Skin of body (tissue), 2 donors: ENCODE measurements around the gene FGB. TPM values are rescaled to one million over a fixed set of nuclear protein-coding genes. Genes with fewer than 3 reads are reported as not detected.
"Not testable (repeated sequence)": the region's sequence is repeated elsewhere in the genome, so short reads cannot be mapped to it uniquely, and the experiment has no call there.

ENCODE experiments used
- DNase-seq: peaks from one replicate; lab custom pipeline; 2025; lab: John Stamatoyannopoulos, UW
- total RNA-seq: library from RNA; depleted of rRNA; stranded (reverse); fragments of >200 nt; gene quantifications from one replicate; pipeline ENCODE4 v1.2.3, GENCODE V29; 2014

Gene FGB
- total RNA-seq, 1 donor from 2014 or later: not detected

DNA sequence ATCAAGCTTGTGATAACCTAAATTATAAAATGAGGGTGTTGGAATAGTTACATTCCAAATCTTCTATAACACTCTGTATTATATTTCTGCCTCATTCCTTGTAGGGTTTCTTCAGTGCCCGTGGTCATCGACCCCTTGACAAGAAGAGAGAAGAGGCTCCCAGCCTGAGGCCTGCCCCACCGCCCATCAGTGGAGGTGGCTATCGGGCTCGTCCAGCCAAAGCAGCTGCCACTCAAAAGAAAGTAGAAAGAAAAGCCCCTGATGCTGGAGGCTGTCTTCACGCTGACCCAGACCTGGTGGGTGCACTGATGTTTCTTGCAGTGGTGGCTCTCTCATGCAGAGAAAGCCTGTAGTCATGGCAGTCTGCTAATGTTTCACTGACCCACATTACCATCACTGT, 2.9 kb downstream of the FGB start:
- no peak for DNase-seq

DNA sequence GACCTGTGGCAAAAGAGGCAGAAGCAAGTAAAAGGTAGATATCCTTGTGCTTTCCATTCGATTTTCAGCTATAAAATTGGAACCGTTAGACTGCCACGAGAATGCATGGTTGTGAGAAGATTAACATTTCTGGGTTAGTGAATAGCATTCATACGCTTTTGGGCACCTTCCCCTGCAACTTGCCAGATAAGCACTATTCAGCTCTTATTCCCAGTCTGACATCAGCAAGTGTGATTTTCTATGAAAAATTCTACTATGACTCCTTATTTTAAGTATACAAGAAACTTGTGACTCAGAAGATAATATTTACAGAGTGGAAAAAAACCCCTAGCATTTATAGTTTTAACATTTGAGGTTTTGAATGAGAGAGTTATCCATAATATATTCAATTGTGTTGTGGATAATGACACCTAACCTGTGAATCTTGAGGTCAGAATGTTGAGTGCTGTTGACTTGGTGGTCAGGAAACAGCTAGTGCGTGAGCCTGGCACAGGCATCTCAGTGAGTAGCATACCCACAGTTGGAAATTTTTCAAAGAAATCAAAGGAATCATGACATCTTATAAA, 3.9 kb downstream of the FGB start:
- DNase-seq: no peak

DNA sequence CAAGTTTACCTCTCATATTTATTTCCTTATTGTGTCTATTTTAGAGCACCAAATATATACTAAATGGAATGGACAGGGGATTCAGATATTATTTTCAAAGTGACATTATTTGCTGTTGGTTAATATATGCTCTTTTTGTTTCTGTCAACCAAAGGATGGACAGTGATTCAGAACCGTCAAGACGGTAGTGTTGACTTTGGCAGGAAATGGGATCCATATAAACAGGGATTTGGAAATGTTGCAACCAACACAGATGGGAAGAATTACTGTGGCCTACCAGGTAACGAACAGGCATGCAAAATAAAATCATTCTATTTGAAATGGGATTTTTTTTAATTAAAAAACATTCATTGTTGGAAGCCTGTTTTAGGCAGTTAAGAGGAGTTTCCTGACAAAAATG, 6.2 kb downstream of the FGB start:
- no peak for DNase-seq

DNA sequence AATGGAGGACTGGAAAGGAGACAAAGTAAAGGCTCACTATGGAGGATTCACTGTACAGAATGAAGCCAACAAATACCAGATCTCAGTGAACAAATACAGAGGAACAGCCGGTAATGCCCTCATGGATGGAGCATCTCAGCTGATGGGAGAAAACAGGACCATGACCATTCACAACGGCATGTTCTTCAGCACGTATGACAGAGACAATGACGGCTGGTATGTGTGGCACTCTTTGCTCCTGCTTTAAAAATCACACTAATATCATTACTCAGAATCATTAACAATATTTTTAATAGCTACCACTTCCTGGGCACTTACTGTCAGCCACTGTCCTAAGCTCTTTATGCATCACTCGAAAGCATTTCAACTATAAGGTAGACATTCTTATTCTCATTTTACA, 6.8 kb downstream of the FGB start:
- no peak for DNase-seq

DNA sequence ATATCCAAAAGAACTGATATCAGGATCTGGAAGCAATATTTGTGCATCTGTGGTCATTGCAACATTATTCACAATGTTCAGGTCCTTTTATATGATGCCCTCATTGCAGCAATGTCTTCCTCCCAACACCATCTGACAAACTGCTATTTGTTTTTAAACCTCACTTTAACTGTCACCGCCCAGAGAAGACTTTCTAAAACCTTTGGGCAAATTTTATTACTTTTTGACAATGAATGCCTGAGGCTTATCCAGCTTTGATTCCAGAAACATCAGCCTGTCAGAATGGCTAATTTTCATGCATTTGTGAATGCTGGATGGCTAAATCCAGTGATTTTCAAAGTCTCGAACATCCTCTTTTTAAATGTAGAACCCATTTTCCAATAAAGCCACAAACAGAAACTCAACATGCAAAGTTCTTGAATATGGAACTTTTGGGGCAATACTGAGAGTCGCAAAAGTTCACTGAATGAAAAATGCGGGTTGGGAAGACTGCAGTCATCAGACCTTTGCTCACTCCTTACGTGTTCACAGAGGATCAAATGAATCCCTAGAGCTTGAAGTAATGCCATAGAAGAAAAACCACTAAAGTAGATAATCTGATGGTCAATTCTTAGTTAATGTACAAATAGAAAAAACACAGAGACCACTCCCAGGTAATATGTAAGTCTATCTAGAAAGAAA, 10.5 kb downstream of the FGB start:
- DNase-seq: no peak

DNA sequence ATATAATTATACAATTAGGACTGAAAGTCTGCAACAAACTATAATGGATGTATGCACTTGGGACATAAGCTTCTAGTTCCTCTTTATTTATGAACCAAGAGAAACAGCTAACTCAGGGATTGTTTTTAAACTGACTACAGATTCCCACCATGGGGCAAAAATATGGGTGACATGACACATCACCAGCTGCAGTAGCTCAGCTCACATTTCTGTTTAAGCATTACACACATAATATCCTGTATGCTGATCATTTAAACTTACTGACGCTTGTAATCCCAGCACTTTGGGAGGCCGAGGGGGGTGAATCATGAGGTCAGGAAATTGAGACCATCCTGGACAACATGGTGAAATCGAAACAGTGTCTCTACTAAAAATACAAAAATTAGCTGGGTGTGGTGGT, 11.5 kb downstream of the FGB start:
- no peak for DNase-seq

DNA sequence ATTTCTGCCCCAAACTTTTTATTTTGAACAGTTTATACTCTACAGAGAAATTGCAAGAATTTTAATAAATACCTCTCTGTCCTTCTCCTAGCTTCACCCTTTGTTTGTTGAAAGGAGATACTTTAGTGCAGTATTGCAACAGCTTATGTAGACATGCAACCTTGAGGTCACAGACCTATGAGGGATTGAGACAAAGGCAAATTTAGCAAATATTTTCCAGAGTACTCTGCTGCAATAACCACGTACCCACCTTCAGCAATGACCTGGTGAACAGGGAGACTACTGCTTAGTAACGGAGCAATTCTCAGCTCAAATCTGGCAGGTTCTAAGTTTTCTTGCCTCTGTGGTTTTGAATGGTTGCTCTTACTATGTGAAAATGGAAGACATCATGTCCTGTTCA, 14.5 kb downstream of the FGB start:
- DNase-seq: no peak

DNA sequence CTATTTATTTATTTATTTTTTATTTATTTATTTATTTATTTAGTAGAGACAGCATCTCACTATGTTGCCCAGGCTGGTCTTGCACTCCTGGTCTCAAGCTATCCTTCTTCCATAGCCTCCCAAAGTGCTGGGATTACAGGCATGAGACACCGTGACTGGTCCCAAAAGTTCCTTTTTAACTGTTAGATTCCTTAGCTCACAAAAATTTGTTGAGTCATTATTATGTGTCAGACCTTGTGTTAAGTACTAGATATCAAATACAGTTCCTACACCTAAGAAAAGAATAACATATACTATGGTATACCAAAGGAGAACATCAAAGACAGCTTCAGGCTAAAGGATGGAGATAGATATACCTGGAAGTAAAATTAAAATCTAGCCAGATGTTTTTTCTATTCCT, 16.1 kb downstream of the FGB start:
- DNase-seq: no peak

DNA sequence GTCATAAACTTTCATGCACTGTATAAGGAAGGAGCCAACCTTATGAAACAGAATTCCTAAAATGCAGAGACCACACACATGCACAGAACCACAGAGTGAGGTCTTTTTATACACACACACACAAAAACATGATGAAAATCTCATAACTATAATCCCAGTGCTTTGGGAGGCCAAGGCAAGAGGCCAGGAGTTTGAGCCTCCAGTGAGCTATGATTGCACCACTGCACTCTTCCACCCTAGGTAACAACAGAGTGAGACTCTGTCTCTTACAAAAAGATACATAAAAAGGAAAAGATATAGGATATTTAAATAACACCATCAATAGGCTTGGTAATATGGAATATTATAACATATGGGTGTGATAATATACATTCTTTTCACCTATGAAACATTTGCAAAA, 17.1 kb downstream of the FGB start:
- DNase-seq: no peak

DNA sequence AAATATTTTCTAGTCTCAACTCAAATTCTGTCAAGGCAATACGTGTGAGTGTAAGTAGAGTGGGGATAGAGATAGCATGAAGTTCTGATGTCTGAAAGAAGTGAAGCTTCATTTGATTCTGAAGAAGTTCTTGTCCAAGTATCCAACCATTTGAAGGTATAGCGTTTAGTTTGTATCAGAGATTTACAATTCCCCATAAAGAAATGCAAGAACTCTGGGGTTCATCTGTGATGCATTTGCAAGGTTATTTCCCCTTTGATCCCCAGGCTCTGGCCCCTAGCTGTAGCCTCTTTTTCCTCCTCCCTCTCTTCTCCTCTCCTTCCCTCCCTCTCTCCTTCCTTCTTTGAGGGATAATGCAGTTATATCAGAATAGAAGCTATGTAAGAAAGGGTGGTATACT, 19.9 kb downstream of the FGB start:
- DNase-seq: no peak

DNA sequence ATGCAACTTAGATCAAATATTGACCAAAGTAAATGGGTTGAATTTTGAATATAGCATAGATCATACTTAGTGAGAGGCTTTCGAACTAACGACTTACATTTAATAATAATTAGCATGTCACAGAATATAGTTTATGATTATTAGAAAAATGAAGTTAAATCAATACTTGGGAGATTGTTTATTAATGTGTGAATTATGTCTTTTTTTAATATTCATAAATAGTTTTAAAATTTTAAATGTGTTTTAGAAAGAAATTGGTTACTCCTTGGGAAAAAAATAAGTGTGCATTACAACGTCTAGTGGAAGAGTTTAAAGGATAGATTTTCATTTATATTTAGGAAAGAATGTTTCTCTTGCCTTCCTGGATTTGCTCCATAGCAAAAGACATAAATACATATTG, 20.4 kb downstream of the FGB start:
- DNase-seq: no peak

DNA sequence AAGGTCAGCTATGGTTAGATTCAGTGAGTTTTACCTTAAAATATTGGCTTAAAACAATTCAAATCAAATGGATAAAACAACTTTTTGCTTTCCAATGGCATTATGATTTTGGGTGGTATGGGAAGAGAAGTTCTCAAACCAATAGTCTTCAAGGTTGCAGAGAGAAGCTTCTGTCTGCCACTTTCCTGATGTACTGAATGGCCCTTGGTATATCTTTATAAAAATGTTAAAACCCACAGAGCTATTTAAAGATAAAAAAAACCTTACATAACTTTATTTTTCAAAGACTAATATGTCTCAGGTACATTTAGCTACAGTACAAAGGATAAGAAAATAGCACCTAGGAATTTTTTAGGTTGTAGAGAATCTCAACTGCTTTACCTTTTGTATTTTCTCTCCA, 20.9 kb downstream of the FGB start:
- no peak for DNase-seq

DNA sequence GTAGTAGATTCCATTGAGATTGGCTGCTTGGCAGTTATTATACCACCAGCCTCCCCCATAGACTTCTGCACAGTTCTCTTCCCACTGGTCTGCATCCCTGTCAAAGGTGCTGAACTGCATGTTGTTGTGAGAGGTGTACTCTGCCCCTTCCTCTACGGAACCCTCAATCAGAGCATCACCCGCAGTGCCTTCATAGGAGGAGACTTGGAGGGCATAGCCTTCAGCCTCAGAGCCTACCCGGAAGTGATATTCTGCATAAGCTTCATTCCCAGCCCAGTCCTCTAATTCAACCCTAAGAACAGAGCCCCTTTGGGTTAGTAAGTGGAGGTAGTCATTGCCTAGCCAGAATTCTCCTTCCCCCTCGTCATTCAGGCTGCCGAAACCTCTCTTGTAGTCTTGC, 21.4 kb downstream of the FGB start:
- no peak for DNase-seq

DNA sequence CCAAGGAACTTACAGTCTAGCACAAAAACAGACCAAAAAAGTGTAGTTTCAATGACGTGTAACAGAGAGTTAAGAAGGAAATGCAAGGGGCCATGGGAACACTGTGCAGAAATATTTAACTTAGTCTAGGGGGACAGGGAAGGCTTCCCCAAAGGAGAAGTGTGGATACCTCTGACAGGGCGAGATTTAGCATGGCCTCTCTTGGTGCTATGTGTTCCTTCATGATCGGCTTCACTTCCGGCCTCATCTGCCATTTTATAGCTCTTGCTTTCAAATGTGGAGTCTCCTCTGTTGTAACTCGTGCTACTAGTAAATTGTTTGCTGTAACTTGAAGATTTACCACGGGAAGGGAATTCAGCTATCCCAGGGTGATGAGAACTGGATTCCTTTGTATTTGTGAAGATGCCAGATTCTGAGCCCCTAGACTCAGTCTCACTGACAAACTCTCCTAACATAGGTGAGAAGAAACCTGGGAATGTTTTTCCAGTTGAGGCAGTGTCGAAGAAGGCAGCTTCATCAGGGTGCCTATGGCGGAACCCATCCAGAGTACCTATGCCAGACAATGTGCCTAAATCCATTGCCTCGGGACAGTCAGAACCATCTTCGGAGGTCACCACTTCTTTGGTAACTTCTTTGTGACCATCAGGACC, 22.7 kb downstream of the FGB start:
- no peak for DNase-seq

DNA sequence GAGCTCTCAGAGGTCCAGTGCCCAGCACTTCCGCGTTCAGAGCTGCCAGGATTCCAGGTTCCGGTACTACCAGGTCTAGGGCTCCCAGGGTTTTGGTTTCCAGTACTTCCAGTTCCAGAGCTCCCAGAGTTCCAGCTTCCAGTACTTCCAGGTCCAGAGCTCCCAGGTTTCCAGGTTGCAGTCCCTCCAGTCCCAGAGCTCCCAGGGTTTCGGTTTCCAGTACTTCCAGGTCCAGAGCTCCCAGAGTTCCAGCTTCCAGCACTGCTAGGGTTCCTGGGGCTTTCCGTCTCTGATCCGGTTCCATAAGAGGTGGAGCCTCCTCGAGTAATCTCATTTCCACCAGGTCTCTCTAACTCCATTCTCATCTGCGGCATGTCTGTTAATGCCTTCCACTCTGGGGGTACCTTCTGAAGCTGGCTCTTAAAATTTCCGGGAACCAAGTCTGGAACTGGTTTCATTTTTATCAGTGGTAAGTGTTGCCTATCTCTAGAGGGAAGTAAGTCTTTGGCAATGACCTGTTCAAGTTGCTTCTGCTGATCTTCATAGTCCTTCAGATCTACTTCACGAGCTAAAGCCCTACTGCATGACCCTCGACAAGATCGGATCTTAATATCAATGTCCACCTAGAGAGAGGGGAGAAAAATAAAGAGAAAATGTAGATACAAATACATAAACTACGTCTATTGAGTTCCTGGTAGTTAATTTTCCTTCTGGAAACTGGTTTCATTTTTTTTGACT, 23.7 kb downstream of the FGB start:
- no peak for DNase-seq

DNA sequence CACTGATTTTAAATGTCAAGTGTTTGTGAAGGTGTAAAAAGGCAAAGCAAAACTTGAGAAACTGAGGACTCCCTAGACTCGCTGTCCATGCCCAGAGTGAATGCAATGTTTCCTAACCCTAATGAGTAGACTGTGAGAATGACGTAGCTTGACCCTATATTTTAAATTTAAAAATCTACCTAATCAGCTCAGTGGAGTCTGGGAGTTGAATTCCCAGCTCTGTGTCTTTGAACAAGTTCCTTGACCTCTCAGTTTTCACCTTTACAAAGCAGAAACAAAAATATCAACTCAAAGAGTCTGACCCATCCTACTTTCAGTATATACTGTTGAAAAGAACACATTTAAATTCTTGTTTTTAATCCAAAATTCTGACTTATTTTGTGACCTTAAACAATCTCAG, 25.4 kb downstream of the FGB start:
- no peak for DNase-seq

DNA sequence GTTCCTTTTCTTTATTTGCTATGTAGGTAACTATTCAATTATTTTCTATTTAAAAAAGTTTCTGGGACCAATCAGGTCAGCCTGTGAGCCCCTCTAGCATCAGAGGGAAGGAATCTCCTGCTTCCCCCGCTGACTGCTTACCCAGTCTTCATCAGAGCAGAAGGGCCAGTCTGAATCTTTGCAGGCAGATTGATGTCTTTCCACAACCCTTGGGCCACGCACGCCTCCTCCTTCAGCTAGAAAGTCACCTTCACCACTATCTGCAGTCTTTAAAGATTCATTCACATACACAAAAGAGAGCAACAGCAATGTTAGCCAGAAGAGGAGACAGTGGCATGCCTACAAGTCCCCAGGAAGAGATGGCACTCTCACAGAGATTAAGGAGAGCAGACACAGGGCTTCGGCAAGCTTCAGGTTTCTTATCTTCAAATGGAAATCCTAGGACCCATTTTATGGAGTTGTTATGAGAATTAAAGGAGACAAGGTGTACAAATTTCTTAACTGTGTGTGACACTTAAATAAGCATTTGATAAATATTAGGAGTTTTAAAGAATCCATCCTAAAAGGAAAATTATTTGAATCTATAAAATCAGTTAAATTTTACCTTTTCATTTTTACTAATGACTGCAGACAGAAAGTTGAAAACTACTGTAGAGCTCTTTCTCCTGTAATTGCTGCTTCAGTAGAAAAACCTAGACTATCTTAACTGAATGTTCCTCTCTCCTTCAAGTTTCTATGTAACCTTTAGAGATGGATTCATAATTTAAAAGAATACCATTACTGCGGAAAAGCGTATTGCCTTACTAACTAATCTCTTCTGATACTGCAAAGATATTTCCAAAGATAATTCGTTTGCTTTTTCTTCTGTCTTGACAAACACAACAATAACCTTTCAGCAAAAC, 26.7 kb downstream of the FGB start:
- DNase-seq: no peak

DNA sequence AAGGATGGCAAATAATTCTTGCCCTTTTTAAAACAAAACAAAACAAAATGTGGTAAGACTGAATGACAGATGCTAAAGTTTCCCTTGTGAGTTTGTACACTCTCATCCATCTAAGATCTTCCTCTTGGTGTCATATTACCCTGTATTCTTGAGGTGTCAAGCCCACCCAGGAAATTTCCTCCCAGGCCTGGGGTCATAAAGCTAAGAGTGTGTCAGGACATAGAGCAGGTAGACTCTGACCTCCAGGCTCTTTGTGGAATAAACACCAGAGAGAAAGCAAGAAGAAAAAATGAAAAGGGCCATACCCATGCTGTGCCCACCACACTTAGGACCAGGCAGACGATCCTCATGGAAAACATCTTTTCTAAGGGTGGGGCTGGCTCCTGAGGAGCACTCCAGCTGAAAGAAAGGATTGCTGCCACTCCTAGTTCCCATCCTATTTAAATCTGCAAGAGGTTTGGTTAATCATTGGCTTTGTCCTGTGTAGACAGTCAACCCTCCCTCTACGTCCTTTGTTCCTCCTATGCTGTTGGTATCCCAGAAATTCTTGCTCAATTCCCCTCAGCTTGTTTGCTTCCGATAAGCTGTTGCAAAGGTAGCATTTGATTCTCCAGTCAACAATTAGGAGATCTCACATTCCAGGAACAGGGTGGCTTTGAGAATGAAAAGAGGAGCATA, 27.7 kb downstream of the FGB start, which contains the start of gene FGA:
Gene FGA (minus strand): TSS at position 414 of the 678 bp plus-strand sequence. CDS start 55 bp downstream, at position 359.
- no peak for DNase-seq

DNA sequence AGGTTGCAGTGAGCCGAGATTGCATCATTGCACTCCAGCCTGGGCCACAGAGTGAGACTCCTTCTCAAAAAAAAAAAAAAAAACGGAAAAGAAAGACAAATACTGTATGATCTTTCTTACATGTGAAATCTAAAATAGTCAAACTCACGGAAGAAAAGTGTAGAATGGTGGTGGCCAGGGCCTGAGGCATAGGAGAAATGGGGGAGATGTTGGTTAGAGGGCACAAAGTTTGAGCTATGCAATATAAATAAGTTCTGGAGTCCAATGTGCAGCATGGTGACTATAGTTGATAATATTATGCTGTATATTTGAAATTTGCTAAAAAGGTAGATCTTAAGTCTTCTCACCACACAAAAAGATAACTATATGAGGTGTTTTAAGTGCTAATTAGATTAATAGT, 29.1 kb downstream of the FGB start:
- no peak for DNase-seq

DNA sequence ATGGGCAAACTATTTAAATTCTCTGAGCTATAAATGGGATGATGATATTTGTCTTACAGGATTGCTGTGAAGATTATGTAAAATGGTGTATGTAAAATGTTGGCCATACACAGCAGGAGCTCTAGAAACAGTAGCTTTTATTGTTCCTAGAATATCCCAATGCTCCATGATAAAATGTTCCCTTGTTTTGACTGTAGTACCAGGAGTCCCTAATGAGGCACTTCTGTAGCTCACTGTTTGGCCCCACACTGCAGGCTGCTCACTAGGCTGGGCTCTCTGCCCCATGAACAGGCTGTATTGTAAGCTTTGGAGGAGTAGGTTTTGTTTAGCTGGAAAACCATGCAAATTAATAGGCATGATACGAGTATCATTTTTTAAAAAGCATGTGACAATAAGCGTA, 31.1 kb downstream of the FGB start:
- no peak for DNase-seq

DNA sequence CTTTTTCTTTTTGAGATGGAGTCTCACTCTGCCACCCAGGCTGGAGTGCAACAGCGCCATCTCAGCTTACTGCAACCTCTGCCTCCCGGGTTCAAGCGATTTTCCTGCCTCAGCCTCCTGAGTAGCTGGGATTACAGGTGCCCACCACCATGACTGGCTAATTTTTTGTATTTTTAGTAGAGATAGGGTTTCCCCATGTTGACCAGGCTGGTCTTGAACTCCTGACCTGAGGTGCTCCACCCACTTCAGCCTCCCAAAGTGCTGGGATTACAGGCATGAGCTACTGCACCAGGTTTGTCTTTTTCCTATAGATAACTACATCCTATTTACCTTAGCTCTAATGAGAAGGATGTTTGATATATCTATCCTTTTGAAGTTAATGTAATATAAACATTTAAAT, 31.5 kb downstream of the FGB start:
- not testable (repeated sequence) for DNase-seq
